ENCODE results near the gene STK4. TPM values are rescaled to one million over a fixed set of nuclear protein-coding genes. Genes with fewer than 3 reads are reported as not detected.

Gene STK4
- total RNA-seq, 4 donors from 2014 or later, result 9.0 to 43.6 (median 29.6) TPM

- no peak for DNase-seq
- no peaks in the 10 kb centered on the region for H3K9me3 ChIP-seq
- no peak overlapping the region for H3K27ac ChIP-seq
- H3K36me3 ChIP-seq, result no peaks in the 10 kb centered on the region
- TF ChIP-seq, protein P1, sequence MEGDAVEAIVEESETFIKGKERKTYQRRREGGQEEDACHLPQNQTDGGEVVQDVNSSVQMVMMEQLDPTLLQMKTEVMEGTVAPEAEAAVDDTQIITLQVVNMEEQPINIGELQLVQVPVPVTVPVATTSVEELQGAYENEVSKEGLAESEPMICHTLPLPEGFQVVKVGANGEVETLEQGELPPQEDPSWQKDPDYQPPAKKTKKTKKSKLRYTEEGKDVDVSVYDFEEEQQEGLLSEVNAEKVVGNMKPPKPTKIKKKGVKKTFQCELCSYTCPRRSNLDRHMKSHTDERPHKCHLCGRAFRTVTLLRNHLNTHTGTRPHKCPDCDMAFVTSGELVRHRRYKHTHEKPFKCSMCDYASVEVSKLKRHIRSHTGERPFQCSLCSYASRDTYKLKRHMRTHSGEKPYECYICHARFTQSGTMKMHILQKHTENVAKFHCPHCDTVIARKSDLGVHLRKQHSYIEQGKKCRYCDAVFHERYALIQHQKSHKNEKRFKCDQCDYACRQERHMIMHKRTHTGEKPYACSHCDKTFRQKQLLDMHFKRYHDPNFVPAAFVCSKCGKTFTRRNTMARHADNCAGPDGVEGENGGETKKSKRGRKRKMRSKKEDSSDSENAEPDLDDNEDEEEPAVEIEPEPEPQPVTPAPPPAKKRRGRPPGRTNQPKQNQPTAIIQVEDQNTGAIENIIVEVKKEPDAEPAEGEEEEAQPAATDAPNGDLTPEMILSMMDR (IDR thresholded peaks at IDR 0.05), result no peak
- no peak for TF ChIP-seq POLR2A (IDR thresholded peaks at IDR 0.05)
- H3K27me3 ChIP-seq, result peaks cover 7 to 17% of the 10 kb centered on the region in 2 donors
- H3K4me1 ChIP-seq, result peaks cover 0 to 10% of the 10 kb centered on the region in 2 donors
- no peak overlapping the region for H3K4me3 ChIP-seq
- intact Hi-C loops (cut with DNase I; ENCODE audit: low total_unique reads), result no loop called here
Measured at GRCh38 chr20:45097485-45098102, 131.3 kb downstream of the STK4 start.

GRCh38 chr20:45098103-45098773 lies 131.9 kb downstream of the STK4 start:
- no peak for DNase-seq

DNA sequence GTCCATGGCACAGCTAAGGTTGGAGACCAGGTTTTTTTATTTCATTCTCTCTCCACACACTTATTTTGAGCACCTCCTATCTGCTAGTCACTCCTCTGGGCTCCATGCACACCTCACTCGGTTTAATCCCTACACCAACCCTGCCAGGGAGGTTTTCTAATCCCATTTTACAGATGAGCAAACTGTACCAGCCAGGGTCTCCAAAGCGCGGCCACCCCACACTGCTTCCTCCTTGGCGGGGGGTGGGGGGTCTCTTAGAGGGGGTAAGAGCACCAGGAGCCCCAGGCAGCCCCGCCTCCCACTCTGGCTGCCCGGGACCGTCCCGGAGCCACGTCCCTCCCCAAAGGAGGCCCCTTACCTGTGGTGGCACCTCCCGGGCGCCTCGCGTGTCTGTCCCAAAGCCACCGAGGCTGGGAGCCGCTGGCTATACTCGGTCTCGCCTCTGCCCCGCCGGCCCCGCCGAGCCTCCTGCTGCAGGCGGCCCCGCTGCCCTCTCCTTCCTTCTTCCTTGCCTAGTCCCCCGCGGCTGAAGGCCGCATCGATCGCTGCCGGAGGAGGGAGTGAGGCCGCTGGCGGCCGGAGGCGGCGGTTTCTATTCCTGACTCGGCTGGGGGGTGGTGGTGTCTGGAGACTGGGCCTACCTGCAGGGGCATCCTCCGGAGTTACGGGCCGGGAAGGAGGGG lies 134.4 kb downstream of the STK4 start, which contains the start of gene KCNS1:
KCNS1 (minus strand) TSS at position 565 of the 683 bp plus-strand sequence. CDS start 1,891 bp downstream, outside the sequence.
- H3K4me3 ChIP-seq, result no peak within 1 kb of the TSS
- intact Hi-C loops (cut with DNase I; ENCODE audit: low total_unique reads), result no loop called here
- H3K27me3 ChIP-seq, result peaks cover 7 to 17% of the 10 kb centered on the region in 2 donors

More at GRCh38 chr20:45098103-45098773, 131.9 kb downstream of the STK4 start:
- Histone ChIP-seq H3K27ac (no peak overlapping the region), H3K9me3 (no peaks in the 10 kb centered on the region), H3K4me3 (no peak overlapping the region), H3K36me3 (no peaks in the 10 kb centered on the region), H3K4me1 (peaks cover 0 to 10% of the 10 kb centered on the region in 2 donors), H3K27me3 (peaks cover 7 to 17% of the 10 kb centered on the region in 2 donors)
- TF ChIP-seq, protein P1 (IDR thresholded peaks at IDR 0.05), result no peak
- no peak for TF ChIP-seq POLR2A (IDR thresholded peaks at IDR 0.05)
- intact Hi-C loops (cut with DNase I; ENCODE audit: low total_unique reads), result no loop called here

GRCh38 chr20:45101333-45101850 lies 135.1 kb downstream of the STK4 start:
- Histone ChIP-seq H3K36me3 (no peaks in the 10 kb centered on the region), H3K9me3 (no peaks in the 10 kb centered on the region), H3K27me3 (peaks cover 7 to 13% of the 10 kb centered on the region in 2 donors), H3K4me1 (peaks cover 0 to 10% of the 10 kb centered on the region in 2 donors), H3K4me3 (no peak overlapping the region), H3K27ac (no peak overlapping the region)
- intact Hi-C loops (cut with DNase I; ENCODE audit: low total_unique reads), result no loop called here
- TF ChIP-seq POLR2A (IDR thresholded peaks at IDR 0.05), result no peak
- TF ChIP-seq, protein P1 (IDR thresholded peaks at IDR 0.05), result no peak
- DNase-seq, result no peak

More for the DNA sequence above, 134.4 kb downstream of the STK4 start, which contains the start of gene KCNS1:
- H3K9me3 ChIP-seq, result no peaks in the 10 kb centered on the region
- no peak within 1 kb of the TSS for H3K27ac ChIP-seq
- H3K36me3 ChIP-seq, result no peaks in the 10 kb centered on the region
- TF ChIP-seq, protein P1 (IDR thresholded peaks at IDR 0.05), result no peak
- TF ChIP-seq POLR2A (IDR thresholded peaks at IDR 0.05), result no peak
- DNase-seq, result no peak
- H3K4me1 ChIP-seq, result peaks cover 0 to 10% of the 10 kb centered on the region in 2 donors
